A549 treated with AZD2906 at 1 μM for 4 hours (cell line): ENCODE data around the gene ACTC1. TPM values are rescaled to one million over a fixed set of nuclear protein-coding genes. Genes with fewer than 3 reads are reported as not detected.

Experiments used
- total RNA-seq: library from RNA; stranded (reverse); fragments of 200-300 nt; extraction: Qiagen RNA extraction; gene quantifications from 5 replicates; pipeline ENCODE4 v1.2.3, GENCODE V29; 2022

The ACTC1 gene
- total RNA-seq = 0.08 to 0.46 TPM (median 0.22 TPM) in 5 replicates

GRCh38 chr15:34795267-34796081 lies at the start of gene ACTC1:
Gene ACTC1 (minus strand): TSS chr15:34795549. CDS start chr15:34794808, 741 bp downstream.

GRCh38 chr15:34754674-34755418 lies 40.5 kb downstream of the ACTC1 start, which contains the start of gene GJD2:
Gene GJD2 (minus strand): TSS chr15:34754998. CDS start chr15:34754488, 510 bp downstream.

Other genes with a start within 250 kb of the ACTC1 start
- gene GOLGA8B, start 211.9 kb downstream of the ACTC1 start, total RNA-seq = 13.1 to 21.4 TPM (median 16.3 TPM) in 5 replicates
- gene GJD2, start 40.6 kb downstream of the ACTC1 start, total RNA-seq = 0.03 TPM in 1 of 5 replicates, not detected in the others
- gene AQR, start 174.2 kb upstream of the ACTC1 start, total RNA-seq = 25.1 to 31.3 TPM (median 29.9 TPM) in 5 replicates
- 13.0 to 16.6 TPM (median 14.7 TPM) in 5 replicates for gene ZNF770, start 192.7 kb upstream of the ACTC1 start, total RNA-seq